NCI-H510A (cell line): ENCODE results near the gene ATXN1.

ENCODE experiments used
- DNase-seq: peaks from one replicate; lab custom pipeline; 2025; lab: John Stamatoyannopoulos, UW

Gene ATXN1

GRCh38 chr6:16249971-16250370, 511.3 kb downstream of the ATXN1 start:
- no peak for DNase-seq
